Measurements from ENCODE around the gene TSPO. TPM values are rescaled to one million over a fixed set of nuclear protein-coding genes. Genes with fewer than 3 reads are reported as not detected.
A peak's percentile ranks its signal among the peaks of the same experiment; 100 is the strongest.

The TSPO gene
- total and polyA plus RNA-seq, 2 of the 13 experiments (the other 11 are each of a cell fraction or from before 2014, with no cell fraction given): 0.46 to 1.4 TPM

- TF ChIP-seq AKNA (CRISPR knock-in tag; IDR thresholded peaks at IDR 0.05; ENCODE audit: borderline replicate concordance): no peak
- TF ChIP-seq LCORL (IDR thresholded peaks at IDR 0.05): no peak
- TF ChIP-seq LCORL (CRISPR knock-in tag; IDR thresholded peaks at IDR 0.05): peak; percentile 83
- no peak for TF ChIP-seq ZSCAN30 (CRISPR knock-in tag; IDR thresholded peaks at IDR 0.05)
- TF ChIP-seq TEF (CRISPR knock-in tag; IDR thresholded peaks at IDR 0.05): no peak
- TF ChIP-seq ZBTB20 (CRISPR knock-in tag; IDR thresholded peaks at IDR 0.05; ENCODE audit: borderline replicate concordance, low read depth): no peak
- TF ChIP-seq PAF1 (CRISPR knock-in tag; IDR thresholded peaks at IDR 0.05): no peak
- TF ChIP-seq SRY (CRISPR knock-in tag; IDR thresholded peaks at IDR 0.05): no peak; the same call in 1 of the 2 replicates
- TF ChIP-seq ZNF496 (CRISPR knock-in tag; IDR thresholded peaks at IDR 0.05; ENCODE audit: insufficient replicate concordance): no peak
- TF ChIP-seq ATF6 (CRISPR knock-in tag; conservative IDR thresholded peaks at IDR 0.05): no peak
- TF ChIP-seq ZSCAN31 (CRISPR knock-in tag; IDR thresholded peaks at IDR 0.05; ENCODE audit: low read depth): peak; percentile 76; the same call in 1 of the 2 replicates
- TF ChIP-seq GTF3A (CRISPR knock-in tag; conservative IDR thresholded peaks at IDR 0.05): no peak
- TF ChIP-seq TBX3 (IDR thresholded peaks at IDR 0.05; ENCODE audit: borderline replicate concordance): no peak
- TF ChIP-seq ZNF121 (CRISPR knock-in tag; IDR thresholded peaks at IDR 0.05): peak; percentile 83
- TF ChIP-seq U2AF2 (IDR thresholded peaks at IDR 0.05; ENCODE audit: low read depth, low read length): no peak
- TF ChIP-seq SOX6 (IDR thresholded peaks at IDR 0.05): no peak
- TF ChIP-seq SOX6 (CRISPR knock-in tag; IDR thresholded peaks at IDR 0.05): no peak
- peak; percentile 72 for TF ChIP-seq FOXA3 (CRISPR knock-in tag; IDR thresholded peaks at IDR 0.05)
- TF ChIP-seq MLX (CRISPR knock-in tag; IDR thresholded peaks at IDR 0.05): peak; percentile 44; the same call in 1 of the 2 replicates
- no peak for TF ChIP-seq TOE1 (CRISPR knock-in tag; IDR thresholded peaks at IDR 0.05)
- no peak for TF ChIP-seq MED13 (CRISPR knock-in tag; IDR thresholded peaks at IDR 0.05)
- TF ChIP-seq ZMYM4 (CRISPR knock-in tag; IDR thresholded peaks at IDR 0.05): peak; percentile 91
- peak; percentile 82 for TF ChIP-seq ZNF772 (CRISPR knock-in tag; IDR thresholded peaks at IDR 0.05)
- no peak for TF ChIP-seq ATF3 (CRISPR knock-in tag; IDR thresholded peaks at IDR 0.05)
Observed at GRCh38 chr22:43142880-43143562, 8.3 kb upstream of the TSPO start, which contains the start of gene MCAT (continued).

Measured in HepG2 (cell line).